HG02938 (cell line): ENCODE measurements around the gene HNF1A.

Source experiments
- ATAC-seq: cut with Tn5 transposase; IDR thresholded peaks from one replicate; pipeline ENCODE4 v1.9.1; 2021; ENCODE audit warnings: mild to moderate bottlenecking, moderate library complexity; ENCODE audit not compliant: unreplicated experiment

Gene HNF1A

DNA sequence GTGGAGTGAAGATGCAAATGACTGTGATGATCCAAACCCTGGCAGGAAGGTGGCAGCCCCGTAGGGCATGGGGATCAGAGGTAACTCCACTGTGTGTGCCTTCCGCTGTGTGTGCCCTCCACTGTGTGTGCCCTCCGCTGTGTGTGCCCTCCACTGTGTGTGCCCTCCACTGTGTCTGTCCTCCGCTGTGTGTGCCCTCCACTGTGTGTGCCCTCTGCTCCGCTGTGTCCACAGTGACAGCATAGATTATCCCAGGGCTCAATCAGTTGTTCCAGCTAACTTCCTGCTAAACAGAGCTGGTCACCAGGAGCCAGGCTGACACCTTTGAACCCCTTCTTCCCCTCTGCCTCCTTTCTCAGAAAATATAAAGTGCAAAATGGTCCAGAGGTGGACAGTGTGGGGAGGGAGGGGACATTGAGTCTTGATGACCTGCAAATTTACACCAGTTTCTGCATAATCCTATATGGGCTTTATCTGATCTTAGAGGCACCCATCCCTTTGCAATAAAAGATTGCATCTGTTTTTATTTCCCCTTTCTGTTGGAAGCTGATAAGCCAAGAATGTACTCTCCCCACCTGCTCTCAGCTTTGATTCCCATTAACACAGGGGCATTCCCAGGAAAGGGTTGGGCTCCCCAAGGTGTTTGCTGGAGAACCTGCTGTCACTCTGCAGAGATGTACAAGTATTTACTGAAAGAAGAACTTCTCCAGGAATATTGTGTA is 21.6 kb upstream of the HNF1A start:
- ATAC-seq, result no peak

DNA sequence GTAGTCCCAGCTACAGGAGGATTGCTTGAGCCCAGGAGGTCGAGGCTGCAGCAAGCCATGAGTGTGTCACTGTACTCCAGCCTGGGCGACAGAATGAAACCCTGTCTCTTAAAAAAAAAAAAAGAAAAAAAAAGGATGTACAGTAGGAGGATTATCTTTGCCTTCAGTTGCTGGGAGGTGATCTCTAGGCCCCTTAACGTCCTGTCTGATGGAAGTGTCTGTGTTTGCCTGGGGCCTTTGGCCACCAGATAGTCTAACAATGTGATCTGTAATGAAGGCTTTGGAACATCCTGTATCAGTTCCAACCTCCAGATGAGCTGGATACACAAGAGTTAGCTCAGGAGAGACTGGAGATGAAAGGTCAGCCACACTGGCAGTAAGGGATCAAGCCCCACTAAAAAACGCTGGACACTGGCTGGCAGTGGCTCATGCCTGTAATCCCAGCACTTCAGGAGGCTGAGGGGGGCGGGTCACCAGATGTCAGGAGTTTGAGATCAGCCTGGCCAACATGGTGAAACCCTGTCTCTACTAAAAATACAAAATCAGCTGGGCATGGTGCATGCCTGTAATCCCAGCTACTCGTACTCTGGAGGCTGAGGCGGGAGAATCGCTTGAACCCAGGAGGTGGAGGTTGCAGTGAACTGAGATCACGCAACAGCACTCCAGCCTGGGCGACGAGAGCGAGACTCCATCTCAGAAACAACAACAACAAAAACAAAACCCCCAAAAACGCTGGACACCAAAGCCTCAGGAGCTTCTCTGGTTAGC is 19.0 kb upstream of the HNF1A start:
- no peak for ATAC-seq

DNA sequence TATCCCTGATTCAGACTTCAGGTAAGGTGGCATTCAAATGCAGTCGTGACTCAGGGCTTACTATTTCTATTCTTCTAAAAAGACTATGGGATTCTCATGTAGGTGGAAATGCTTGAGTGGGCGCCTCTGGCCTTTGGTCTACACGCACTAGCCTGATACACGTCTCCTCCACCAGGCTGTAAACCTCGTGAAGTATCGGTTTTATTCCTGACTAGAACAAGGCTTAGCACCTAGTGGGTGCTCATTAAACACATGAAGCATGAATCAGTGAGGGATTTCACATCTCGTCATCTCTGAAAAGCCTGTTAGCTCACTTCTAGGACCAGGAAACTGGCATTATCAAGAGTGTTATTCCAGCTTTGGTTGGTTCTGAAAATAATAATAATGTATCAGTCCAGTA is 17.7 kb upstream of the HNF1A start:
- ATAC-seq, result no peak

DNA sequence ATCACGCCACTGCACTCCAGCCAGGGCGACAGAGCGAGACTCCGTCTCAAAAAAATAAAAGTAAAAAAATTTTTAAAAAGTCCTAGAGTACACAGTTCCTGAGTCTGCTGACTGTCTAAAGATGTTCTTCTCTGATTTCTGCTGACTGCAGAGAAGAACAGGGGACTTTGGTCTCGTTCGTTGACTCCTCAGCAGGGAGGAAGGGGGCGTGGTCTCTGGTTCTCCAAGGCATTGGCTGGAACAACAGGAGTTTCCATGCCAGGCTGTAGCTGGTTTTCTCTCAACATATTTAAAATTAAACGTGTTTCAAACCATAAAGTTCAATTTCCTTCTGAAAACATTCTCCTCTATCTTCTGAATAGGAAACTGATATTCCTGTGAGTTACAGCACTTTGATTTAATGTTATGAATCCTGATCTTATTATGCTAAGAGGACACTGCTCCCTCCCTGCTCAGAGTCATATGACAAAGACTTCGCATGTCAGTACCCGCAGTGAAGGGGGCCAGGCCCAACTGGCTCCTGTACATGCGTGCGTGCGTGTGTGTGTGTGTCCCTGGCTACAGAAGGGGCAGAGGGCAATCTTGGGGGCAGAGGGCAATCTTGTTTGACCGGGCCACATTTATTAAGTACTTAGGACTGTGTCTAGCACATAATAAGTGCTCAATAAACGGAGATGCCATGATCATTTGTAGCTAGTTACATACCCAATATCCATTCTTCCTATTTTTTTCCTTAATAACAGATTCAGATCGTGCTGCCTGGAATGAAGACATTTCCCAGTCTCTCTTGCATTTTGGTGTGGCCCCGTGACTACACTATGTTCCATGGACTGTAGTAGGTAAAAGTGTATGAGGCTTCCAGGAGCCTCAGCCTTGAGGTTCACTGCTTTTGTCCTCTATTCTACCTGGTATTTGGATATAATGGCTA is 16.5 kb upstream of the HNF1A start:
- ATAC-seq, result no peak

DNA sequence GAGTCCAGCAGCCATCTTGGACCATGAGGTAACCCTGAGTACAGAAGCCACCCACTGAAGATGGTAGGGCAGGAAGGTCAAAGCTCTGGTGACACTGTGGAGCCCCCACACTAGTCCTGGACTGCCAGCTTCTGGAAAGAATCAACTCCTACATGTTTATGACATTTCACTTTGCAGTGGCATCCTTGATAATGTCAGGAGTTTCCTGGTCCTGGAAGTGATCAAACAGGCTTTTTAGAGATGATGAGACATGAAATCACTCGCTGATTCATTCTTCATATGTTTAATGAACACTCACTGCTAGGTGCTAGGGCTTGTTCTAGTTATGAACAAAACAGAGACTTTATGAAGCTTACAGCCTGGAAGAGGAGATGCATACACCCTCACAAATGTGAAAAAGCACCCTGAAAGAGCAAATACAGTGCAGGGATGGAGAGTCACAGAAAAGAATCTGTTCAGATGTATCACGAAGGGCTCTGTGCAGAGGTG is 15.8 kb upstream of the HNF1A start:
- no peak for ATAC-seq

DNA sequence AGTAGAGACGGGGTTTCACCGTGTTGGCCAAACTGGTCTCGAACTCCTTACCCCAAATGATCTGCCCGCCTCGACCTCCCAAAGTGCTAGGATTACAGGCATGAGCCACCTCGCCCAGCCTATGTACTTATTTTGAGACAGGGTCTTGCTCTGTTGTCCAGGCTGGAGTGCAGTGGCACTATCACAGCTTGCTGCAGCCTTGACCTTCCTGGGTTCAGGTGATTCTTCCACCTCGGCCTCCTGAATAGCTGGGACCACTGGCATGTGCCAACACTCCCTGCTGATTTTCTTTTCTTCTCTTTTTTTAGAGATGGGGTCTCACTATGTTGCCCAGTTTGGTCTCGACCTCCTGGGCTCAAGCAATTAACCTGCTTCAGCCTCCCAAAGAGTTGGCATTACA is 14.0 kb upstream of the HNF1A start:
- ATAC-seq, result no peak

DNA sequence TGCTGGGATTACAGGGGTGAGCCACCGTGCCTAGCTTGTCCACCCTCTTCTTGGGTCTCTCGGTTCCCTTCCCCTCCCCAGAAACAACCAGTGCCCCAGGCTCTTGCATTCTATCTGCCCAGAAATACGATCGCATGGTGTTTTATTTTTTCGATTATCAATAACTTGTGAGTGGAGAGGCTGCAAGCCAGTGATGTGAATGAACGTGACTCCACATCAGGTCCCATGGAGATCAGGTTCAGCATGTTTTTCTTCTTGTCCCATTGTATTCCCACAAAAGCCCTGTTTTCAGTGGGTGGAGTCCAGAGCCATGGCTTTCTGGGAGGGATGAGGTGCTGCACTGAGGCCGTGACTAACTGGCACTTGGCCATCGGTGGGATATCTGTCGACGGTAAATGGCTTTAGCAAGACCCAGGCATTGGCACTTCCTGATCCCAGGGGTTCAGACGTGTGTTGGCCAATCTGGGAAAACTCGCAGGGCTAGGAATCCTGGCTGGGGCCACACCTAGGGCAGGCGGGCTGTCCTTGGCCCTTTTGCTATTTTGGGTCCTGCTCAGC is 12.7 kb upstream of the HNF1A start:
- no peak for ATAC-seq

DNA sequence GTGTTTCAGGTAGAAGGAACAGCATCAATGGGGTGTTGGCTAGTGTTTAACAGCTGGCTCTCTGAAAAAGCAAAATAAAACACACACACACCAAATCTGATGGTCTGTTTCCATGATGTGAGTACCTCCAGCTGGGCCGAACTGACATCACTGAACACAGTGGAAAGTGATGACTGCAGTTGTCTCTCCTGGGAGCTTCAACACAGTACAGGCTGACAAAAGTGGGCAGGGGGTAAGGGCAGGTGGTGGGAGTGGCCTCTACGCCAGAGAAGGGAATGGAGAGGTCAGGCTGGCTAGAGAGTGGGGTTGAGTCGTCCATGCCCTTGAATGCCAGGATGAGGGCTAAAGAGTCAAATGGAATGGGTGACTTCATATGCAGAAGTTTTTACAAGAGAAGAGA is 8.0 kb upstream of the HNF1A start:
- ATAC-seq, result no peak

DNA sequence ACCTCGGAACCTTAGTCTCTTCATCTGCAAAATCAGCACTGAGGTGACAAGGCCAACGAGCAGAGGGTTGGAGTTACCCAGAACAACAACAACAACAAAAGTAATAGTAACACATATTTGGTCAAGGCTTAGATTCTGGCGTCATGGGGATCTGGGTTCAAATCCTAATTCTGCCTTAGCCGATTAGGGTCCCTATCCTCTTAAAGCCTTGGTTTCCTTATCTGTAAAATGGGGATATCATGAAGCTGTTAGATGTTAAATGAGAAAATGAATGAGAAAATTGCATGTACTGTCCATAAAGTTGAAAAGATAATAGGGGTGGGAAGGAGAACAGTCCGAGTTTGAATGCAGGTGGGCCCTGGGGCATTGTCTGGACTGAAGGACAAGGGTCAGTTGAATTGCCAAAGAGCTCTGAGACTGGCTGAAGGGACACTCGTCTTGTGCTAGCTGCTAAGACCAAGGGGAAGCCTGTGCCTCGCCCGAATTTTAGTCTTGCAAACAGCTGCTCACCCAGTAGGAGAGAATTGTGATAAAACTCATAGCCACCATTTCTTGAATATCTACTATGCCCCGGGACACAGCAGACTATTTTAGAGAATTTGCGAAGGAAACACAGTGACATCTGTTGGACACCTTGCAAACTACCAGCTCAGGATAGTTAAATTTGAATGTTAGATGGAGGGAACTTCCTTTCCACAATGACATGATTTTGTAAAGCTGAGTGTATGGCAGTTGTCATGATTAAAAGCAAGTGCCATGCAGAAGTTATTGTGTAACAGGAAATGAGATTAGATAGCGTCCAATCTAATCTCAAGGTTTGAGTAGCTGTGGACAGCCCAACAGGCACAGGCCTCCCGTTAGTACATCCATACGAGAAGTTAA is 6.8 kb upstream of the HNF1A start:
- ATAC-seq, result no peak

DNA sequence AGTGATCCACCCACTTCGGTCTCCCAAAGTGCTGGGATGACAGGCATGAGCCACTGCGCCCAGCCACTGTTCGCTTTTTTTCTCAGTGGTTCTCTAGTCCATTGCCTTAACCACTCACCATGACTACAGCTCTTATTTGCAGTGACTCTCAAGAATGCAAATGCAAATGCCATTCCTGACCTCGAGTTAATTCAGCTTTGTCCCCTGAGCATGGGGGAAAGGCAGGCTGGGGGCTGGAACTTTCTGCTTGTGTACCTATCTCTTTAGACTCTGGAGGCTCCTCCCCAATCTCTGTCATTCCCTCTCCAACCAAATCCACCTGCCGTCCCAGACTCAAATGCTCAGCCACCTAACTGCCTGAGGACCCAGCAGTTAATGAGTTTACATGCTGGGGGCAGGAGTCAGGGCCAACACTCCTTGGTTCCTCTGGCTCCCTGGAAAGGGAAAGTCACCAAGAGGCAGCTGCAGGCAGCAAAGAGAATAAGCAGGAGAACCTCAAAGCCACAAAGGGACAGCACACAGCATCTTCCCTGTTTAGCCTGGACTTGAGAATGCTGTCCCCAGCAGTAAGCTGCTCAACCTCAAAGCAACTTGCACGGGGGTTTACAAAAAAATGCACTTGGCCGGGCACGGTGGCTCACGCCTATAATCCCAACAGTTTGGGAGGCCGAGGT is 5.3 kb upstream of the HNF1A start:
- no peak for ATAC-seq

DNA sequence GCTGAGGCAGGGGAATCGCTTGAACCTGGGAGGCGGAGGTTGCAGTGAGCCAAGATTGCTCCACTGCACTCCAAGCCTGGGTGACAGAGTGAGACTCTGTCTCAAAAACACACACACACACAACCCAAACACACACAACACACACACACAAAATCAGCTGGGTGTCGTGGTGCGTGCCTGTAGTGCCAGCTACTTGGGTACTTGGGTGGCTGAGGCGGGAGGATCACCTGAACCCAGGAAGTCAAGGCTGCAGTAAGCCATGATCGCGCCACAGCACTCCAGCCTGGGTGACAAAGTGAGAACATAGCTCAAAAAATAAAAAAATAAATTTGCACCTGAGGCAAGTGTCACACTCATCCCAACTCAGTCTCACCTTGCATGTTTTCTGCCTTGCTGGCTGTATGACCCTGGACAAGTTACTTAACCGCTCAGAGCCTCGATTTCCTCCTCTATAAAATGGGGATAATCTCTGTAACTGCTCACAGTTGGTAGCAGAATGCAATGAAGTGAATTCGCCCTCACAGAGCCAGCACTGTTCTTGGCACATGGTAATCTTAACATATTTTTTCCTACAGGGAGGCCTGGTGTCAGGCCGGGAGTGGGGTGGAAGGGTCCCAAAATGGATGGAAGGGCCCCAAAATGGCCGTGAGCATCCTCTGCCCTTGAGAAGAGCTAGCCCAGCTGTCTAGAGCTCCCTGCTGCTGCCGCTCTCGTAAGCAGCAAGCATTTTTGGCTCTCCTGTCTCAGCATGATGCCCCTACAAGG is 630 bp upstream of the HNF1A start:
- ATAC-seq, result no peak

DNA sequence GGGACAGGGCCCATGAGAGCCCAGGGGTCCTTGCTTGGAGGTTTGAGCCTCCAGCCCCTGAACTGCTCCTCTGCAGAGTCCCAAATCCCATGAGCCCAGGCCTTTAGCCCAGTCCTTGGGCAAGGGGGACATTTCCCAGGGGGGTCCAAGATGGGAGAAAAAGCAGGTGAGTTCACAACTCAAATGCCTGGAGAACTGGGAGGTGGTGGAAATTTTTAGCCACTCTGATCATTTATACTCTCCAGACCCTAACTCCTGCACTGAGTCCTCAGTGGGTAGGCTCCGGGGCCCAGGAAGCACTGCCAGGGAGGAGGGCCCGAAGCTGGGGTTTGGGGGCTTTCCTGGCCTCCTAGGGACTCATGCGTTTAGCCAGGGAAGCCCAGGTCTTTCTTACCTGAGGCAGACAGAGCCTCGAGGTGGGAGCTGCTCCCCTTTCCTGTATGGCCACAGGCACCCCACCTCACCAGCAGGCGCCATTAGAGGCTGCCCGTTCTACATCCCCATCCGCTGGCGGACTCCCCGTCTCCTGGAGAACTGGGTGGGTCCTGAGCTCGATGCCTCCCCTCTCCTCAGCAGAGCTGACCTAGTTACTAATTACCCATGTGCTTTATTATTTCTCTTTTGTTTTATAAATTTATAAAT is 998 bp downstream of the HNF1A start:
- no peak for ATAC-seq

DNA sequence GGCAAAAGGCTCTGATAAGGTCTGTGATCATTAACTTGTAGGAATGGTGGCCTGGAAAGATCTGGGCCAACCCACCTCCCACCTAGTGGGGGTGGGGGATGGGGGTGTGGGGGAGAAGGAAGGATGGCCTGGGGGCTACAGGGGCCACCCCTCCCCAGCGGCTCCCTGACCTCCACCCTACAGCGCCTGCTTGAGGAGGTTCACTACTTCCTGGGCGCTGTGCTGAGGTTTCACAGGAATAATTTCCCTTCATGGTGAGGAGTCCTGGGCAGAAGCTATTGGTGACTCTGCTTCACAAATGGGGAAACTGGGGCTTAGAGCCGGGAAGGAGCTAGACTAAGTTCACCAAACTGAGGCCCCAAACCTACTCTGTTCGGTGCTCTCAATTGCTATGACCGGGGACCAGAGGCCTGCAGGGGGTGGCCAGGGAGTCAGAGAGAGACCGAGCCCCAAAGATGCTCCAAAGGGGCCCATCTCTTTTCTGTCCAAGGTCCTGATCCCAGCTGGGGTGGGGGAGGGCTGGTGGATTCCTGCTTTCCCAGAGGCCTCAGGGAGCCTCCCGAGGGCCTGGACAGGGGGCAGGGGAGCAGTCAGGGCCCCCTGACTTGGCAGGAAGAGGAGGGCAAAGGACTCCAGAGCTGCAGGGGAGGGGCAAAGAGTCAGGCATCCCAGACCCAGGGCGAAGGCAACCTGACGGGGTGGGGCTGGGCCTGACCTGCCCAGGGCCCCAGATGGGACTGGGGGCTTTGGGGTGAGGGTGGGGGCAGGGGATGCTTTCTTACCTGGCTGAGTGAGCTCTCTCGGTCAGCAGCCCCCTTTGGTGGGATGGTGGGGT is 1.7 kb downstream of the HNF1A start:
- no peak for ATAC-seq

DNA sequence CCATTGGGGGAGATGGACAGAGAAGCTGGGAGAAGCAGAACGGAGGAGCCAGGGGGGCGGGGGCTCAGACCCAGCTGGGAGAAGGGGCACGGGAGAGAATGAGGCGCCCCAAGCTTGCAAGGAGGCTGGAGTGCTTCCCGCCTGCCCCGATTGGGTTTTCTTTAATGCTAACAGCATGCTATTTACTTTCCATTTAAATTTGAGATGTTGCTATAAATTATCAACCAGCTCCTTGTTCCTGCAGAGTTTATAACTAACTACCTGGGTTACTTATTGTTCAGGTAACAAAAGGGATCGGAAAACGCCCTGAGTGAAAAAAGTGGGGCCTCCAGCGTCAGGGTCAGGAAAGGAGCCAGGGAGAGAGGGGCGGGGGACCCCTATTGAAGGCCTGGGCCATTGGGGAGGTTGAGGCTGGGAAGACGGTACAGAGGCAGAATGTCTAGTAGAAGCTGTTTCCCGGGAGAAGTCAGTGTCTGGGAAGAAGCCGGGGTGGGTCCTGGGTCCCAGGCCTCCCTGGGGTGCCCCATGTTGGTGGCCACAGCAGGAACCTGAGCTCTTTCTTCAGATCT is 2.5 kb downstream of the HNF1A start:
- ATAC-seq, result no peak

DNA sequence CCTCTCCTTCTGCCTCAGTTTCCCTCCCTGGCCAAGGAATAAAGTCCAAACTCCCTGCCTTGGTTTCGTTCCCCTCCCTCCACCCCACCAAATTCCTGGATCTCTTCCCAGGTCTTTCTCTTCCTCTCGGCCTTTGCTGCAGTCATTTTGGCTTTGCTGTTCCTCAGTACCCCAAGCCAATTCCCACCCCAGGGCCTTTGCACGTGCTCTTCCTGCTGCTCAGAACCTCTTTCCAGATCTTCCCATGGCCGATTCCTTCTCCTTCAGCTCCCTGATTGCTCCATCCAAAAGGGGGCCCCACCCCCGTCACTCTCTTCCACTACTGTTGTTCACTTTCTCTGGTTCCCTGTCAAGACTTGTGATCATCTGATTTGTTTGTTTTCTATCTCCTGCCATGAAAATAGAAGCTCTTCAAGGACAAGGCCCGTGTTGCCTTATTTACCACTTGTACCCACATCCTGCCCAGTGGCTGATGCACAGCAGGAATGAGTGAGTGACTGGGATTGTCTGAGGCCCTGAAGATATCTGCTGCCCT is 3.1 kb downstream of the HNF1A start:
- no peak for ATAC-seq

DNA sequence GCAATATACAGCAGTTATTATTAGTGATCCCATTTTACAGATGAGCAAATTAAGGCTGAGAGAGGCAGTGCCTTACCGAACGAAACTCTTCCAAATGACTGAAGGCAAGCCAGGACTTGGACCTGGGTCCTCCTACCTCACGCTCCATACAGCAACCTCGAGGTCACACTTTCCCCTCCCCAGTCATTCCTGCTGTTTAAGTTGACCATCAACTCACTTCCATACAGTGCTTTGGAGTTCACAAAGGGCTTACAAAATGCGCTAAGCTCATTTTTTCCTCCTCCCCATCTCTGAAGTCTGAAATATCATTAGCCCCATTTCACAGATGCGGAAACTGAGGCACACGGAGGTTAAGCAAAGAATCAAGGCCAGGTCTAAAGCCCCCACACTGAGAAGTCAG is 4.3 kb downstream of the HNF1A start:
- no peak for ATAC-seq

DNA sequence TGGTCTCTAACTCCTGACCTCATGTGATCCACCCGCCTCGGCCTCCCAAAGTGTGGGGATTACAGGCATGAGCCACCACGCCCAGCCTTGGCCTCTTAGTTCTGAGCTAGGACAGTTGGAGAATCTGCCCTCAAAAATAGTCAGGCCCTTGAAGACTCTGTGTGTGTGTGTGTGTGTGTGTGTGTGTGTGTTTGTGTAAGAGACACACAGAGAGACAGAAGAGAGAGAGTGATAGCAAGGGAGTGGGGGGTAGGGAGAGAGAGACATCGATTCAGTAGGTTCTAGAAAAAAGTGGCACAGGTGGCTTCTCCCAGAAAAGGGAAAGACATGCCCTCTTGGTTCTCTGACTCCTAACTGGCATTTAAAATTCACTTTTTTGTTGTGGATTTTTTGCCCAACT is 5.4 kb downstream of the HNF1A start:
- ATAC-seq, result no peak
